ENCODE measurements around the gene SLC6A9. TPM values are rescaled to one million over a fixed set of nuclear protein-coding genes. Genes with fewer than 3 reads are reported as not detected.
A peak's percentile ranks its signal among the peaks of the same experiment; 100 is the strongest.

The SLC6A9 gene
- total and polyA plus RNA-seq, 10 donors: 0.26 to 6.1 (median 2.3) TPM

- intact Hi-C loops (cut with DNase I; ENCODE audit: low total_unique reads): no loop called here
- peaks cover 0 to 19% (median 5%) of the 10 kb centered on the region in 6 donors for H3K4me1 ChIP-seq
- no peak for TF ChIP-seq POLR2A (IDR thresholded peaks at IDR 0.05)
- TF ChIP-seq, protein P1, sequence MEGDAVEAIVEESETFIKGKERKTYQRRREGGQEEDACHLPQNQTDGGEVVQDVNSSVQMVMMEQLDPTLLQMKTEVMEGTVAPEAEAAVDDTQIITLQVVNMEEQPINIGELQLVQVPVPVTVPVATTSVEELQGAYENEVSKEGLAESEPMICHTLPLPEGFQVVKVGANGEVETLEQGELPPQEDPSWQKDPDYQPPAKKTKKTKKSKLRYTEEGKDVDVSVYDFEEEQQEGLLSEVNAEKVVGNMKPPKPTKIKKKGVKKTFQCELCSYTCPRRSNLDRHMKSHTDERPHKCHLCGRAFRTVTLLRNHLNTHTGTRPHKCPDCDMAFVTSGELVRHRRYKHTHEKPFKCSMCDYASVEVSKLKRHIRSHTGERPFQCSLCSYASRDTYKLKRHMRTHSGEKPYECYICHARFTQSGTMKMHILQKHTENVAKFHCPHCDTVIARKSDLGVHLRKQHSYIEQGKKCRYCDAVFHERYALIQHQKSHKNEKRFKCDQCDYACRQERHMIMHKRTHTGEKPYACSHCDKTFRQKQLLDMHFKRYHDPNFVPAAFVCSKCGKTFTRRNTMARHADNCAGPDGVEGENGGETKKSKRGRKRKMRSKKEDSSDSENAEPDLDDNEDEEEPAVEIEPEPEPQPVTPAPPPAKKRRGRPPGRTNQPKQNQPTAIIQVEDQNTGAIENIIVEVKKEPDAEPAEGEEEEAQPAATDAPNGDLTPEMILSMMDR (IDR thresholded peaks at IDR 0.05 in 8 of 11, conservative IDR thresholded peaks at IDR 0.05 in 3 of 11): no peak
- TF ChIP-seq POLR2AphosphoS5 (IDR thresholded peaks at IDR 0.05): no peak
- 86 to 91% (median 90%) methylated on average over 11 of the region's 11 CpGs for WGBS, 5 donors
- no peak overlapping the region for H3K27ac ChIP-seq
- no peaks in the 10 kb centered on the region for H3K27me3 ChIP-seq (replicated peaks in 1 of 7)
- H3K9me3 ChIP-seq: no peaks in the 10 kb centered on the region
- DNase-seq: no peak
- no peak overlapping the region for H3K4me3 ChIP-seq
- no peaks in the 10 kb centered on the region for H3K36me3 ChIP-seq
Measured at GRCh38 chr1:43998000-43998378, 33.3 kb downstream of the SLC6A9 start.

- 80 to 96% (median 88%) methylated on average over 19 to 22 of the region's 22 CpGs for WGBS, 5 donors
- Histone ChIP-seq H3K27me3 (replicated peaks in 1 of 7) (no peaks in the 10 kb centered on the region), H3K27ac (no peak overlapping the region), H3K36me3 (no peaks in the 10 kb centered on the region), H3K4me3 (no peak overlapping the region), H3K9me3 (no peaks in the 10 kb centered on the region), H3K4me1 (peaks cover 0 to 25% (median 10%) of the 10 kb centered on the region in 6 donors)
- no peak for DNase-seq
- intact Hi-C loops (cut with DNase I; ENCODE audit: low total_unique reads): no loop called here
- no peak for TF ChIP-seq POLR2AphosphoS5 (IDR thresholded peaks at IDR 0.05)
- TF ChIP-seq, protein P1 (IDR thresholded peaks at IDR 0.05 in 8 of 11, conservative IDR thresholded peaks at IDR 0.05 in 3 of 11): no peak
- no peak for TF ChIP-seq POLR2A (IDR thresholded peaks at IDR 0.05)
Measured at GRCh38 chr1:43997295-43997999, 33.8 kb downstream of the SLC6A9 start.

DNA sequence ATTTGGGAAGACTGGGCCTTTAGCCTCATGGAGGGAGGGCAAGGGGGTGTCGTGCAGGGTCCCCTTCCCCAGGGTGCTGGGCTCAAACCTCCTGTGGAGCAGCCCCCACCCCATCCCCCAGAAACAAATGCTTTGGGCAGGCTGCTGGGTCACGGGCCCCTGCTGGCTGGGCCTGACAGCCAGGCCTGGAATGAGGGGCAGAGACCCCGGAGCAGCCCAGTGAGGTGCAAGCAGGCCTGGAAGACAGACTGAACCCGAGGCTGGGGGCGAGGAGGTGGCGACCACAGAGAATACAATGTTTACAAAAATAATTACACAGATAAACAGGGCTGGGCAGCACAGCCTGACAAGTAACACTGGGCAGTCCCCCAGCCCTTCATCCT lies 34.5 kb downstream of the SLC6A9 start:
- H3K27ac ChIP-seq: no peak overlapping the region
- no peak overlapping the region for H3K4me3 ChIP-seq
- no peaks in the 10 kb centered on the region for H3K27me3 ChIP-seq (replicated peaks in 1 of 7)
- no peak for DNase-seq
- intact Hi-C loops (cut with DNase I; ENCODE audit: low total_unique reads): no loop called here
- WGBS, 5 donors: 80 to 95% (median 86%) methylated on average over 6 of the region's 6 CpGs
- H3K36me3 ChIP-seq: no peaks in the 10 kb centered on the region
- H3K9me3 ChIP-seq: no peaks in the 10 kb centered on the region
- TF ChIP-seq POLR2A (IDR thresholded peaks at IDR 0.05): no peak
- TF ChIP-seq, protein P1 (IDR thresholded peaks at IDR 0.05 in 8 of 11, conservative IDR thresholded peaks at IDR 0.05 in 3 of 11): no peak
- TF ChIP-seq POLR2AphosphoS5 (IDR thresholded peaks at IDR 0.05): no peak
- peaks cover 3 to 32% (median 17%) of the 10 kb centered on the region in 6 donors for H3K4me1 ChIP-seq

- intact Hi-C loops (cut with DNase I; ENCODE audit: low total_unique reads): no loop called here
- Histone ChIP-seq H3K27me3 (replicated peaks in 1 of 7) (no peaks in the 10 kb centered on the region), H3K9me3 (no peaks in the 10 kb centered on the region), H3K36me3 (no peaks in the 10 kb centered on the region), H3K4me3 (no peak overlapping the region), H3K27ac (no peak overlapping the region), H3K4me1 (peaks cover 3 to 38% (median 18%) of the 10 kb centered on the region in 6 donors)
- TF ChIP-seq POLR2A (IDR thresholded peaks at IDR 0.05) (no peak), POLR2AphosphoS5 (IDR thresholded peaks at IDR 0.05) (no peak)
- TF ChIP-seq, protein P1 (IDR thresholded peaks at IDR 0.05 in 8 of 11, conservative IDR thresholded peaks at IDR 0.05 in 3 of 11): no peak
- WGBS, 5 donors: 88 to 94% (median 92%) methylated on average over 9 to 21 of the region's 21 CpGs
- DNase-seq: peak; percentile 72
Measured at GRCh38 chr1:43995984-43996732, 35.1 kb downstream of the SLC6A9 start.

All from spleen (tissue), 11 donors.